ENCODE results near the gene SNCB.

The SNCB gene

DNA sequence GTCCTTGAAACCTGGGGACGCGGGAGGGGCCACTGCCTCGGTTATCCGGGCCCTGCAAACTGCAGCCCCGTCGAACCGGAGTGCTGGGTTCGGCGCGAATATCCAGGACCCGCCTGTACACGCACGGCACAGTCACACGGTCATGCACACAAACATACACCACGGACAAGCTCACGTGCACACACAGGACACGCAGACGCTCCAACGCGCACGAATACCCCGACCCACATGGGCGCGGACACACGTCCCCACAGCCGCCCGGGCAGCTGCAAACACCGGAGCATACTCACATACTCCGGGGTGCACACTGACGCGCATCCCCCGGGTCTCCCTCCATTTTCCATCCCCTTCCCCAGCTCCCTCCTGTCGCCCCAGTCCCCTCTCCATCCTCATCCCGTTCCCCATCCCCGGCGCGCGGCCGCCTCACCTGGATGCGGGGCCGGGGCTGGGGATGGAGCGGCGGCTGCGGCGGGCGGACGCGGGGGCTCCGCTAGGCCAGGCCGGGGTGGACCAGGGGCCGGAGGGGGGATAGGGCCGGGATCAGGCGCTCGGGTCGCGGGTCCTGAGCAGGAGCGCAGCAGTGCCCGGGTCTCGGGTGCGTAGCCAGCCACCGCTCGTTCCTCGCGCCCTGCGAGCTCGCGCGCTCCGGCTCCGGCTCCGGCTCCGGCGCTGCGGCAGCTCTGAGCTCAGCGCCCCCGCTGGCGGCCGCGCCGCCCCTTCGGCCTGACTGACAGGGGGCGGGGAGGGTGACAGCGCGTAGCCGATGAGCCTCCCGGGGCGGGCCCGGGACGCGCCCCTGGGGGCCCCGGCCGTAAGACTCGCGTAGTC lies at the start of gene SNCB, which contains the start of gene EIF4E1B:
TSS of gene SNCB (minus strand) at position 682 of the 828 bp plus-strand sequence. CDS start 880 bp downstream, outside the sequence.
TSS of gene EIF4E1B (plus strand) at position 823 of the 828 bp plus-strand sequence. CDS start 12,113 bp downstream, outside the sequence.
- peak; percentile 80 for DNase-seq (ENCODE audit: low spot score)

DNA sequence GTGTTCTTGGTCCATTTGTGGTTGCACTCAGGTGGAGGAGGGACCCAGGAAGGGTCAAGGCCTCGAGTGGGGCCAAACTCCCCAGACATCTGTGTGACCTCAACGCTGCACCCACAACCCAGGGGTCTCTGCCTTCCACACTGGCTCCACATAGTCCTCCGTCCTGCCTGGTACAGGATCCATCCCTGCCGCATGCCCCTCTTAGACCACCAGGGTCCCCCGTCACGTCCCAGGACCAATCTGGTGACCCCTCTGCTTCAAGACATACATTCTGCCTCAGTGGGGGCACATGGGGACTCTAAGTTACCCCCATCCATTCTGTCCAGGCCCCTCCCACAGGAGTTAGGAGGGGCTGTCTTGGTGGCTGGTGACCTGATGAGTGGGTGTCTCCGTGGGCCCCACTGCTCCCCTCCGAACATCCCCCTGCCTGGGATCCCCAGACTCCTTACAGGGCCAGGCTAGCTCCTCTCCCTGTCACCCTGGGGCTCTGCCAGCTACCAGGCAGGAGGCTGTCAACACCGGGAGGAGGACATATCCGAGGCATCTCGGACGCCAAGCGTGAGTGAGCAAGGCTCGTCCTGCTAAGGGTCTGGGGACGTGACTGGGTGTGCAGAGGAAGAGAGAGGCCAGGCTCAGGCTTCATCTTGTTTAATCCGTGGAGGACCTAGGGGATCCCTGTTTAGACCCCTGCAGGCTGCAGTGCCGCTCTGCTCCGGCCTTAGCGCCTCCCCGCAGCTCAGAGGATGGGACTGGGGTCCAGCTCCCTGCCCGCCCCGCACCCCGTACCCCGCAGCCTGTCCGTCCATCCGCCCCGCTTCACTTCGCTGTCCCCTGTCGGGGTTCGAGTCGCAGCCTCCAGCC lies 49.3 kb upstream of the SNCB start:
- DNase-seq (ENCODE audit: low spot score): no peak

DNA sequence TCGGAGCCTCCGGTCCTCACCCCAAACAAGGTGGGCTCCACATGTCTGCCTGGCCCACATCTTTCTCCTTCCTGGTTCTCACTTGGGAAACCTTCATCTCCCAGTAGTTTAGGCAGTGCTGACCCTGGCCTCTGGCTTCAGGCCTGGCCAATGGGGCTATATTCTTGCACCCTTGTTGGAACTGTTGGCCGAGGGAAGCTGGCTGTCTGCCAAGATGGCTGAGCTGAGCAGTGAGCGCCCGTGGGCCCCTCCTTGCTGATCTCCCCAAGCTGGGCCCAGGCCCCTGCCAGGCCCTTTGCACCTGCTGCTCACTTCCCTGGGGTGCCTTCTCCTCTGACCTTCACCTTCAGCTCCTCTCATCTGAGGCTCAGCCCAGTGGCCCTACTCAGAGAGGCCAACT lies 48.2 kb upstream of the SNCB start:
- DNase-seq (ENCODE audit: low spot score): no peak

DNA sequence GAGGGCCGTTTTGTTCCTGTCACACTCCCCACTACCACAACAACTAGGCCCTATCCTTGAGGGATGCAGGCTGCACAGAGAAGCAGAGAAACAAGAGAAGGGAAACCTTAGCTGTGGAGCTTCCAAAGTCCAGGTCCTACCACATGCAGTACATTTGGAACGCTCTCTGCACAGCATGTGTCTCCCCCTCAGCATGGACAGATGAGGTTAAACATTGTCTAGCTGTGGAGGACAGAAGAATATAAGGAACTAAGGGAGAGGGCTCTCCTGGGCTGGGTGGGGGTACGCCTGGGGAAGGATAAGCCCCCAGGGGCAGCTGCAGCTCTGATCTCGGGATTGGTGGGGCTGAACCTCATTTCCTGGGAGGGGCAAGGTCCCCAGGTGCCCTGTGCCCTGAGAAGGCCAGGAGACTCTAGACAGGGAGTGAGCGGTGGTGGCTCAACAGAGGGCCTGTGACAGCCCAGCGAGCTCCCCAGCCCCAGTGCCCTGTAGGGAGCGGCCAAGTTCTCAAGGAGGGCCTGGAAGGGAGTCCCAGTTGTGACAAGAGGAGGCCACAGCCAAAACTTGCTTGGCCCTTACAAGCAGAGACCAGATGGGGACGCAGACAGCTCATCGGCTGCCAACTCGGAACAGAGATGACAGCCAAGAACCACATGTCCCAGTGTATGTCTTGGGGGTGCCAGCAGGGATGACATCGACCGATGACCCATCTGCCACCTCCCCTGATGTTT lies 47.0 kb upstream of the SNCB start:
- no peak for DNase-seq (ENCODE audit: low spot score)

DNA sequence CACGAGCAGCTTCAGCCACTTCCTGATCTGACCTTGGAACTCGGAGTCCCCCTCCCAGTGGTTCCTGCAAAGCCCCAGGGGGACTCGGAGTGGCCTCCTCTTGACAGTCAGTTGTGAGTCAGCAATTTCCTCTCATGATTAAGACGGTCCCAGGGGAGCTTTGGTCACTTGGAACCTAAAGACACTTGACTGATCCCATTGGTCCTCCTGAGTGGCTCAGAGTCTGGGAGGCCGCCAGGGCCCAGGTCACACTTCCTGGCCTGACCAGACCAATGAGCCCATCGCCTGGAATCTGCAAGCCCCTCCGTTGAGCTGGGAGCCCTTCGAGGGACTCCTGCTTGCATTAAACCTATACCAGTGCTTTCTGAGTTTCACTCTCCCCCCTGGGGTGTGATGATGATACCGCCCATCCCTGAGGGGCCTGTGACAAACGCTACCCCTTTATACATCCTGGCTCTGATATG lies 46.1 kb upstream of the SNCB start:
- DNase-seq (ENCODE audit: low spot score): no peak

DNA sequence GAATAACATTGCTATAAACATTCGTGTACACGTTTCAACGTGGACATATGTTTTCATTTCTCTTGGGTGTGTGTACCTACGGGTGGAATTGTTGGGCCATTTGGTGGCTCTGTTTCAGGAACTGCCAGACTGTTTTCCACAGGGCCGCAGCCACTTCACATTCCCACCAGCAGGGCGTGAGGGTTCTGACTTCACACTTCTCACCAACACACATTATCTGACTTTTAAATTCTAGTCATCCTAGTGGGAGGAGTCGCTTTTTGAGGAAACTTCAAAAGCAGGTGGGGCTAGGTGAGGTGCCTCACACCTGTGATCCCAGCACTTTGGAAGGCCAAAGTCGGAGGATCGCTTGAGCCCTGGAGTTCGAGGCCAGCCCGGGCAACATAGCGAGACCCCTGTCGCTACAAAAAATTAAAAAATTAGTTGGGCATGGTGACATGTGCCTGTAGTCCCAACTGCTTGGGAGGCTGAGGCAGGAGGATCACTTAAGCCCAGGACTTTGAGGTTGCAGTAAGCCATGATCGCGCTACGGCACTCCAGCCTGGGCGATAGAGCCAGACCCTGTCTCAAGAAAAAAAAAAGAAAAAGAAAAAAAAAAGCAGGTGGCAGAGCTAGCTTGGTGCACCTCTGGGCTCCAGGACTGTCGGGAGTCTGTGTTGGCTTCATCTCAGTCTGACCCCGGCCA lies 45.5 kb upstream of the SNCB start:
- peak; percentile 32 for DNase-seq (ENCODE audit: low spot score)

DNA sequence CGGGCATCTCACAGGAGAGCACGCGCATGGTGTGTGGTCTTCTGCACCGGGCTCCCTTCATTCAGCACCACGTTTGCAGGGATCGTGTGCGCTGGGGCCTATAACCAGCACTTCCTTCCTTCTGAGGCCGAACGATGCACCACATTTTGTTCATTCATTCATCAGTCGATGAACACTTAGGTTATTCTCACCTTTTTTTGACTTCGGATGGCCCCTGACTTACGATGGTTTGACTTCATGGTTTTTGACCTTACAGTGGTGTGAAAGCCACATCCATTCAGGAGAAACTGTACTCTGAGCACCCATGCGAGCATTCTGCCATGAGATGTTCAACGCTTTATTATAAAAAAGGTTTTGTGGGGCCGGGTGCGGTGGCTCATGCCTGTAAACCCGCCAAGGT lies 44.5 kb upstream of the SNCB start:
- no peak for DNase-seq (ENCODE audit: low spot score)

DNA sequence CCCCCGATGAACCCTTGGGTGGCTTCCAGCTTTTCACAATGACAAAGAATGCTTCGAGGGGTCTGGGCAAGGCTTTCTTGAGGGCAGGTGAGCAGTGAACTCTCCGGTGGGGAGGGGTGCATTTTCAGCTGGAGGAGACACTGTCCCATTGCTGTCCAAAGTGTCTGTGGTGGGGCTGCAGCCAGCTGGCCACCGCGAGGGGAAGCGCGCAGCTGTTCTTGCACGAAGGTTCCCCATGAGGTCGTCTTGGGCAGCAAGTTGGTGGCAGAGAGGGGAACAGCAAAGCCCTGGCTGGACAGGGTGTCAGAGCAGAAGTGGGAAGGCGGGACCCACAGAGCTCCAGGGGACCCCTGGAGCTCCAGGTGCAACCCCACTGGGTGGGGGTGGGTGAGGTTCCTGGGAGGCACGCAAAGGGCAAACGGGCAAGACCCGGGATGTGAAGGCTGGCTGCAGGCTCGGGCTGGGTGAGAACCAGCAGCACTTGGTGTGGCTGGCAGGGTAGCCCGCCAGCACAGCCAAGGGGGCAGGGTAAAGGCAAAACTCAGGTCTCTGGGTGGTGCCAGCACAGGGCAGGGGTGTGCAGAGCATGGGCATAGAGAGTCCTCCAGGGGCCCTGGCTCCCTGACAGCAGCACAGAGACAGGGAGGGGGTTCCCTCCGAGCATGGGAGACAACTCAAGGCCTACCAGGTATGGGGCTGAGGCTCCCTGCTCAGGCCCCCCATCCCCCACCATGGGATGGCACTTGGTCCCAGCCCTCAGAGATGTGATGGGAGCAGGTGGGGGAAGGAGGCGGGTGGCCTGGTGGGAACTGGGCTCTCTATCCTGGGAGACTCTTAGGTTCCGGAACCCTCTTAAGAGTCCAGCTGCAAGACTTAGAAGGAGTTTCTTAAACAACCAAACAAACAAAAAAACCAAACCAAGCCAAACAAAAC lies 43.6 kb upstream of the SNCB start:
- no peak for DNase-seq (ENCODE audit: low spot score)

DNA sequence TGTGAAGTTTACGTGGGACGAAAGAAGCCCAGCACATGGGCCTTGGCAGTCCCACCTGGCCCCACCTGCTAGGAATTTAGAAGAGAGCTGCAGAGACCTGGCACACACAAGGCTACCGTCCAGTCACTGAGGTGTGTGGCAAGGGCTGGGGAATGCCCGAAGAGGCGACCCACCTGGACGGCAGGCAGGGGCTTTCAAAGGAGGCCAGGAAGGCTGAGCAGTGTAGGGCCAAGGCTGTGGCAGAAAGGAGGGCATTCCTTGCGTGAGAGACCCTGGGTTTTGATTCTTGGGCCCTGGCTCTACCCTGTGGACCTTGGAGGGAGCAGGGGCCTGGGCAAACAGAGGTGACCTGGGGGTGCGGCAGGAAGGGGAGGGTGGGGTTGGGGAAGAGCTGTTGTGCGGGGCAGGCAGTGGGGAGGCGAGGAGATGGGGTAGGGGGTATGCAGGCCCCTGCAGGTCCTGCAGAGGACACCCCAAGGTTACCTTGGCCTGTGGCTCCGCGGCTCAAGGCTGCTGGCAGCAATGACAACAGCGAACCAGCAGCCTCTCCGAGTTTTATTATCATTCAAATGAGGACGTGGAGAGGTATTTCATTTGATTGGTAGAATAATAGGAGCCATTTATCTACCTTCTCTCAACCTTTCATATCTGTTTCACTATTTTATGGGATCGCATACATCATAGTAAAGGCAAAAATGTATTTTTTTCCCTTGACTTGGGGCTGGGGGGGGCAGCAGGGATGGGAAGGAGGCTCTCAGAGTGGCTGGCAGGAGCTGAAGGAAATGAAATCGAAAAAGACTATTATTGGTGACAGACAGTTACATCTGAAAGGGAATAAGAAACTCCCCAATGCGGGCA lies 41.8 kb upstream of the SNCB start:
- no peak for DNase-seq (ENCODE audit: low spot score)

DNA sequence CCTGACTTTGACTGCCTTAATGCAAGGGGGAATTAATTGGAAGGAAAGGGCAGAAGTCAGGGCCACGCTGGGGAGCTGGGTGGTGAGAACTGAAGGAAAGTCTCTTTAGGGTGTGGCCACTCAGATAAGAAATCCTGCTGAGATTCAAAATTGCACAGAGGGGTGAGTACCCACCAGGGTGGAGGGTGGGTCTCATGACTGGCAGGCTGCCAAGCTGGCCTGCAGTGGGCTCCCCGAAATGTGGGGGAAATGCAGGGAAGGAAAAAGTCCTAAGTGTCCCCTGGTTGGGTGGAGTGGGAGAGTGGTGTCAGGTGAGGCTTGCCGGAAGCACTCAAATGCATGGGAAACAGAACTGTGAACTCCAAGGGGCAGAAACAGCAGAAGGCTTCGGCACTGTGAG lies 41.1 kb upstream of the SNCB start:
- DNase-seq (ENCODE audit: low spot score): no peak

DNA sequence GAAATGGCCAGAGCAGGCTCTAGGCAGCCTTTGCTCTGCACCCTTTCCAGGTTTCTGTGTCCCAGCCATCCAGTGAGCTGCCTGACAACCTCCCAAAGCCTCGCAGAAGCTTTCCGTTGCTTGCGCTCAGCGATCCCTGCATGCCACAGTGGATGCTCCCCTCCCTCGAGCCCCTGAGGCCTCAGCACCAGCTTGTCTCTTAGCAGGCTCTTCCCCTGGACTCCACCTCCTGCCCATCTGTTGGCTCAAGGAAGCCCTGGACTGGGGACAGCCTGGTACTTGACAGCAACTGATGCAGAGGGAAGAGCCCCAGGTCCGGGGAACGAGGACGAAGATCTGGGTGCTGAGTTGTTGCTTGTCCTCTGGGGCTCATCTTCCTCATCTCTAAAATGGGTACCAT lies 40.1 kb upstream of the SNCB start:
- DNase-seq (ENCODE audit: low spot score): no peak

DNA sequence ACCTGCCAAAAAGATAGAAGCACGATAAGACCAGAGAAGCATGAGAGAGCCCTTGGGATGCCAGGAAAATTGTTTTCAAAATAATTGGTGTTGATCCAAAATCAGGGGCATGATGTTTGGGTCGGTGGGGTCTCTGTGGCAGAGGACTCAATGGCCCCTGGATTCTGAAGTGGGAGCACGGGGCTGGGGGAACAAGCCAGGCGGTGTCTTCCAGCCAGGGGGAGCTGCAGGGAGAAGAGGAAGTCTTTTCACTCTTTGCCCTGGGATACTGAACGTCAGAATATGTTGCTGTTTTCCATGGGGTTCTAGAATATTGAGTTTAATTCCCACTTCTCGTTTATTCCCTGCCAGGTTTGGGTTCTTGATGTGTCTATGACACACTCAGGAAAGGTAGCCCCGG lies 37.3 kb upstream of the SNCB start:
- DNase-seq (ENCODE audit: low spot score): no peak

DNA sequence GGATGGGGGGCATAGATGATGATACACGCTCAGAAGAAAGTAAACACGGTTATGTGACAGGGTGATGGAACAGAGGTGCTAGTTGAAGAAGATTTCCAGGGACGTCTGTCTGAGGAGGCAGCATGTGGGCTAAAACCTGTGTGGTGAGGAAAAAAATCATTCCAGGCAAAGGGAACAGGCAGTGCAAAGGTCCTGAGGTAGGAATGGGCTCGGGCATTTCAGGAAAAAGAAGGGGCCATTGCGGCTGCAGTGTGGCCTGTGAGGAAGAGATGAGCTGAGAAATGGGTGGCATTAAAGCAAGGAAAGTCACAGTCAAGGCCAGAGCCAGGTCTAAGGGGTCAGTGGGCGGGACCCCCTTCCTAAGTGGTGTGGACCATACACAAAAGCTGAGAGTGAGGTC lies 35.2 kb upstream of the SNCB start:
- DNase-seq (ENCODE audit: low spot score): no peak

DNA sequence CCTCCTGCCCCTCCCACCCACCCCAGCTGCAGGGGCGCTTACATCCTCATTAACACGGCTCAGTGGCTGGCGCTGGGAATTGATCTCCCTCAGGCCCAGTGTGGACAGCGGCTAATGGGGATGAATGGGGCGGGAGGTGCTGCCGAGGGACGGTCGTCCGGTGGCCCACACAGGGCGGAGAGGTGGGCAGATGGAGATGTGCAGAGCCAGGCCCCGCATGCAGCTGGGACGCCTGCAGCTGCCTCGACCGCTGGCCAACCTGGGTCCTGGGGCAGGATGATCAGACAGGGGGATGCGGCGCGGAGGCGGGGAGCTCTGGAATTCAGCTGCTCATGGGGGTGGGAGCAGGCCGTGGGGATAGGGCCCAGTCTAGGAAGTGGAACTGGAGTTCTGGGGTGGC lies 34.6 kb upstream of the SNCB start:
- DNase-seq (ENCODE audit: low spot score): no peak

DNA sequence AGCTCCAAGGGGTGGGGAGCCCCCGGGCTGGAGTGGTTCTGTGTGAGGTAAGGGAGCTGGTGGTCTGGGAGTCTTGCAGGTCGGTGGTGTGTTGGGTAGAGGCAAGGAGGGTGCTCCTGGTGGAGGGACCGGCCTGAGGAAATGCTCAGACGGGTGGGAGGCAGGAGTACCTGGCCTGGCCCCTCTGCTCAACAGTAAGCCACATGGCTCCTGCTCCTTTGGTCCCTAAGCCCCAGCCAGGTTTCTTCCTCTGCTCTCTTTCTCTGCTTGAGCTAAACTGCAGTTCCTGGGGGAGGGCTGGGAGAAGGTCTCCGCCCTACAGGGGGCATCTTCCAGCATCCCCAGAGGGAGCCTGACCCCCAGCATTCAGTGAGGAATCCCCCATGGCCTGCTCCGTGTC lies 34.1 kb upstream of the SNCB start:
- DNase-seq (ENCODE audit: low spot score): no peak

DNA sequence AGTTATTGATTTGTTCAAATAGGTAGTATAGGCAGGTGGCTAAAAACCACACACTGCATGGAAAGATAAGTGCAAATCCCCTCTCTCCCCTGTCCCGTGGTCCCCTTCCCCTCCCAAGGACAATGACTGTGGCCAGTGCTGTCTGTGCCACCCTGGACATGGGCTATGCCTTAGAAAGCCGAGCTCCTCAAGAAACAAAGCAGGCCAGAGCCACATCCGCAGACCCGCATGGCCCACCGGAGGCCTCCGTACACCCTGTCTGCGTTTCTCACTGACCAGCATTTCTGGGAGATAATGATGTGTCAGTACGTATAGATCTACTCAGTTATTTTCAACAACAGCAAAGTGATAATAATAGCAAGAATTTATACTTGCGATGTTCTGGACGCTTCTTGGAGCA lies 33.2 kb upstream of the SNCB start:
- DNase-seq (ENCODE audit: low spot score): no peak

DNA sequence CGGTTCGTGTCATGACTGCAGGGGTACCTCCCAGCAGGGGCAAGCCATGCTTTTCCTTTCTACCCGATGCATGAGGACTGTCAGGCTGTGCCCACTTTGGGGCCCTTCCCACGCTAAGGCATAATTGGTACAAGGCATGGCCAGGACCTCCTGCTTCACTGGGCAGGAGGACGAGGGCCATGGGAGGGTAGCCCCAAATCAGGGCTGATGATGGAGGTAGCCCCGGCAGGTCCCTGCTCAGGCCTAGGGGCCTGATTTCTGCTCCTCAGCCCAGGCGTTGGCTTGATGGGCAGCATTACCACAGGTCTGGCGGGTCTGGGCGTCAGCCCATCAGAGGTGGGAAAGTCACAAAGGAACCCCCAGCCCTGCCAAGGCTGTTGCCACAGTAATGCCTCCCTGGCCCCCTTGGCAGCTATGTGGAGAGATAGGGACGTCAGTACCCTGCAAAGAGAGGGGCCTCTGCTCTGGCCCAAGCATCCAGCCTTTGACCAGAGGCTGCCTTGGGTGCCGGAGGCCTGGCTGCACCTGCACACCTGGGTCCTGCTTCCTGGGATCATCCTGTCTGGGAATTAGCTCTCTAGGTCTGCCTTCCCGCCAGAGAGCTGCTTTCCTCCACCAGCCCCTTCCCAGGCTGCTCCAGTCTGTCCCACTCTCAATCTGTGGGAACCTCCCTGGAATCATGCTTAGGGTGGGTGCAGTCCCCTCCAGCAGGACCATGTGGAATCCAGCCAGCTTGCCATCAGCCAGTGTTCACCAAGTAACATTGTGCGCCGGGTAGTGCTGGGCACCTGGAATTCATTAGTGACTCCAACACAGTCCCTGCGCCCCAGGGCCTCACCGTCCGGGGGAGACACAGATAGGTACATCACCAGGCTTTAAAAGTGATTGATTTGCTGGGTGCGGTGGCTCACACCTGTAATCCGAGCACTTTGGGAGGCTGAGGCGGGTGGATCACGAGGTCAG lies 32.3 kb upstream of the SNCB start:
- DNase-seq (ENCODE audit: low spot score): no peak

DNA sequence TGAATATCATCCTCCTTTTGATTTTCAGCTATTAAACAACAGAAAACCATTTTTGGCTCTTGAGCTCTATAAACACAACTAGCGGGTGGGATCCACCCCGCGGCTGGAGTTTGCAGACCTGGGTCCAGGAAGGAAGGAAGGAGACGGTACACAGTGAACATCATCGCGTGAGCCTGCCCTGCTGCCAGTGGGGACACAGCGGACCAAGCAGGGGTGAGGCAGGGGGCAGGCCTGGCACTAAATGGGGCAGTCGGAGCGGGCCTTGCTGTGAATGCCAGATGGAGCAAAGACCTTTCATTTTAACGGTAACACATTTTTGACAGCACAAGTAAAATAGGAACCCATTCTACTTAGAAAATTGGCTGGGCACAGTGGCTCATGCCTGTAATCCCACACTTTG lies 31.3 kb upstream of the SNCB start:
- DNase-seq (ENCODE audit: low spot score): no peak
